H9 (cell line): ENCODE measurements around the gene SH3TC2. TPM values are rescaled to one million over a fixed set of nuclear protein-coding genes. Genes with fewer than 3 reads are reported as not detected.

ENCODE experiments used
- DNase-seq: peaks from one replicate; pipeline ENCODE4 v3.0.0-alpha.2; 2017
- H2AFZ ChIP-seq: one replicate; pipeline ENCODE4 v1.6.1; 2013; ENCODE audit warnings: mild to moderate bottlenecking, low read length, control low read depth, moderate library complexity
- H2AK5ac ChIP-seq: 2 replicates; pipeline ENCODE4 v1.6.1; 2013; ENCODE audit warnings: low read length, control low read depth, mixed read lengths; ENCODE audit not compliant: insufficient read length
- H2BK120ac ChIP-seq: one replicate; pipeline ENCODE4 v1.6.1; 2013; ENCODE audit warnings: low read depth, mild to moderate bottlenecking, low read length, control low read depth, inconsistent platforms; ENCODE audit not compliant: poor library complexity, severe bottlenecking
- H2BK12ac ChIP-seq: 2 replicates; pipeline ENCODE4 v1.6.1; 2013; ENCODE audit warnings: low read length, control low read depth, mixed read lengths, low read depth; ENCODE audit not compliant: insufficient read length
- H2BK15ac ChIP-seq: 2 replicates; pipeline ENCODE4 v1.6.1; 2013; ENCODE audit warnings: low read depth, low read length, control low read depth
- H2BK20ac ChIP-seq: one replicate; pipeline ENCODE4 v1.6.1; 2013; ENCODE audit warnings: low read depth, mild to moderate bottlenecking, low read length, control low read depth, inconsistent platforms; ENCODE audit not compliant: poor library complexity, severe bottlenecking
- H2BK5ac ChIP-seq: 2 replicates; pipeline ENCODE4 v1.6.1; 2013; ENCODE audit warnings: low read length, control low read depth, mixed read lengths; ENCODE audit not compliant: insufficient read length
- H3K14ac ChIP-seq: 2 replicates; pipeline ENCODE4 v1.6.1; 2013; ENCODE audit warnings: low read length, control low read depth; ENCODE audit not compliant: insufficient read depth
- H3K18ac ChIP-seq: 2 replicates; pipeline ENCODE4 v1.6.1; 2013; ENCODE audit warnings: low read depth, mild to moderate bottlenecking, mixed read lengths, low read length, control low read depth; ENCODE audit not compliant: insufficient read length
- H3K23ac ChIP-seq: 2 replicates; pipeline ENCODE4 v1.6.1; 2013; ENCODE audit warnings: low read length, control low read depth, mixed read lengths, low read depth; ENCODE audit not compliant: insufficient read length
- H3K23me2 ChIP-seq: 2 replicates; pipeline ENCODE4 v1.6.1; 2013; ENCODE audit warnings: low read depth, mild to moderate bottlenecking, mixed read lengths, low read length, control low read depth; ENCODE audit not compliant: insufficient read length, poor library complexity, severe bottlenecking
- H3K27ac ChIP-seq: 2 replicates; pipeline ENCODE4 v1.5.1; 2013; ENCODE audit warnings: low read length, control low read depth, mixed read lengths, low read depth; ENCODE audit not compliant: insufficient read length
- H3K27me3 ChIP-seq: 2 replicates; pipeline ENCODE4 v1.6.1; 2013; ENCODE audit warnings: low read length, control low read depth, inconsistent platforms; ENCODE audit not compliant: insufficient read depth
- H3K4ac ChIP-seq: 2 replicates; pipeline ENCODE4 v1.6.1; 2013; ENCODE audit warnings: low read depth, mild to moderate bottlenecking, control low read depth, inconsistent platforms, low read length, moderate library complexity
- H3K4me1 ChIP-seq: 2 replicates; pipeline ENCODE4 v1.6.1; 2013; ENCODE audit warnings: low read length, control low read depth, inconsistent platforms; ENCODE audit not compliant: insufficient read depth
- H3K4me2 ChIP-seq: 2 replicates; pipeline ENCODE4 v1.6.1; 2013; ENCODE audit warnings: low read length, control low read depth, mixed read lengths; ENCODE audit not compliant: insufficient read length, insufficient read depth
- H3K56ac ChIP-seq: 2 replicates; pipeline ENCODE4 v1.6.1; 2013; ENCODE audit warnings: low read depth, mild to moderate bottlenecking, mixed read lengths, low read length, control low read depth; ENCODE audit not compliant: insufficient read length
- H3K79me1 ChIP-seq: 2 replicates; pipeline ENCODE4 v1.6.1; 2013; ENCODE audit warnings: low read depth, mild to moderate bottlenecking, moderate library complexity, low read length, control low read depth, inconsistent platforms; ENCODE audit not compliant: insufficient read depth, poor library complexity, severe bottlenecking
- H3K79me2 ChIP-seq: 2 replicates; pipeline ENCODE4 v1.6.1; 2013; ENCODE audit warnings: low read length, control low read depth, inconsistent platforms; ENCODE audit not compliant: insufficient read depth
- H3K9ac ChIP-seq: 2 replicates; pipeline ENCODE4 v1.6.1; 2013; ENCODE audit warnings: low read length, control low read depth, mixed read lengths; ENCODE audit not compliant: insufficient read length; ENCODE audit errors: extremely low read depth
- H3K9me3 ChIP-seq: one replicate; pipeline ENCODE4 v1.6.1; 2013; ENCODE audit warnings: low read depth, low read length, inconsistent platforms; ENCODE audit not compliant: control insufficient read depth
- H3T11ph ChIP-seq: one replicate; pipeline ENCODE4 v1.6.1; 2013; ENCODE audit warnings: mild to moderate bottlenecking, low read length, control low read depth, inconsistent platforms
- H4K20me1 ChIP-seq: one replicate; pipeline ENCODE4 v1.6.1; 2013; ENCODE audit not compliant: control insufficient read depth, insufficient read length, insufficient read depth
- H4K5ac ChIP-seq: 2 replicates; pipeline ENCODE4 v1.6.1; 2013; ENCODE audit warnings: low read depth, mild to moderate bottlenecking, mixed read lengths, low read length, control low read depth; ENCODE audit not compliant: insufficient read length
- H4K8ac ChIP-seq: replicated peaks from 2 replicates; pipeline ENCODE4 v1.6.1; 2013; ENCODE audit warnings: low read length, control low read depth, mixed read lengths, low read depth; ENCODE audit not compliant: insufficient read length
- H4K91ac ChIP-seq: 2 replicates; pipeline ENCODE4 v1.6.1; 2013; ENCODE audit warnings: low read depth, mild to moderate bottlenecking, moderate library complexity, mixed read lengths, low read length, control low read depth; ENCODE audit not compliant: insufficient read length
- H3K27ac Mint-ChIP-seq, 3 experiments: 2 replicates in 2 of 3; 3 replicates in 1 of 3; pipeline ENCODE4 v1.8.0; 2020 to 2021; ENCODE audit warnings: mixed read lengths in 3 of 3, mild to moderate bottlenecking in 1 of 3, moderate library complexity in 1 of 3
- H3K27me3 Mint-ChIP-seq: 2 replicates; pipeline ENCODE4 v1.8.0; 2021; ENCODE audit warnings: low read depth, mild to moderate bottlenecking, moderate library complexity, mixed read lengths
- H3K36me3 Mint-ChIP-seq, 3 experiments: 2 replicates in 2 of 3; 3 replicates in 1 of 3; pipeline ENCODE4 v1.8.0; 2020 to 2021; ENCODE audit warnings: low read depth in 3 of 3, mixed read lengths in 3 of 3; ENCODE audit not compliant: insufficient read depth in 1 of 3
- H3K4me1 Mint-ChIP-seq, 2 experiments: 2 replicates each; pipeline ENCODE4 v1.8.0; 2020; ENCODE audit warnings: mixed read lengths in 2 of 2
- H3K4me3 Mint-ChIP-seq, 2 experiments: 2 replicates in 1 of 2; 3 replicates in 1 of 2; pipeline ENCODE4 v1.8.0; 2020 to 2021; ENCODE audit warnings: mild to moderate bottlenecking in 2 of 2, mixed read lengths in 2 of 2, moderate library complexity in 1 of 2
- H3K9me3 Mint-ChIP-seq, 2 experiments: 2 replicates in 1 of 2; 3 replicates in 1 of 2; pipeline ENCODE4 v1.8.0; 2020; ENCODE audit warnings: mild to moderate bottlenecking in 2 of 2, mixed read lengths in 2 of 2, moderate library complexity in 1 of 2
- WGBS: extraction: QIAGEN DNeasy Blood & Tissue Kit; methylation state at CpG from one replicate; pipeline ENCODE4 v1.1.7; 2013; ENCODE audit warnings: missing lambda C conversion rate, low lambda C conversion rate, mixed read lengths; ENCODE audit not compliant: insufficient read length; ENCODE audit errors: extremely low coverage; 5-methylcytosine and 5-hydroxymethylcytosine counted together
- total RNA-seq: library from RNA; stranded (reverse); gene quantifications from 2 replicates; pipeline ENCODE4 v1.2.1, GENCODE V29; 2021
- TF ChIP-seq, protein P1 (sequence below): fragments of 200-600 bp; sonication (generic); conservative IDR thresholded peaks from 3 replicates; pipeline ENCODE4 v1.8.0; 2021; ENCODE audit warnings: antibody characterized with exemption, mild to moderate bottlenecking

The SH3TC2 gene
- total RNA-seq, 1 experiment from 2014 or later = not detected

DNA sequence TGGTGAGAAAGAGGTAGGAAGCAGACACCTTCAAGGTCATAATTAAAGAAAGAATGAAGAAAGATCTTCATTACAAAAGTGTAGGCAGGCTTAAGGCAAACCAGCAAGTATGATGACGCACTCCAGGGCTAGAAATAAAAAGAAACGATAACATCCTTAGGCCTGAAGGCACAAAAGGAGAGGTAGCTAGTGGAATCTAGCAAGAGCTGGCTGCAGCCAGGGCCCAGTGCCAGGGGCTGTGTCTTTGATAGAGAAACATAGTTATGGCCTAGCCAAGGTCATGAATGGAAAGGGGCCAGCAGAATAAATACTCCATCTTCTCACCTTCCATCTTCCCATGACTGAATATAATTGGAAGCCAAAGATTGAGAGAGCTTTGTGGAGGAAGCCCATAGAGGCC, 6.8 kb upstream of the SH3TC2 start:
- Histone ChIP-seq H3K27me3 (no peaks in the 10 kb centered on the region), H4K20me1 (no peaks in the 10 kb centered on the region), H2AK5ac (no peak overlapping the region), H3K27ac (no peak overlapping the region), H2BK5ac (no peak overlapping the region), H2BK120ac (no peak overlapping the region), H2BK12ac (no peak overlapping the region), H3K9me3 (no peaks in the 10 kb centered on the region), H4K91ac (no peak overlapping the region), H3K56ac (no peak overlapping the region), H3K4me1 (no peaks in the 10 kb centered on the region), H3K9ac (no peak overlapping the region), H3T11ph (no peak overlapping the region), H3K4me2 (no peak overlapping the region), H4K8ac (no peak overlapping the region), H3K79me2 (no peaks in the 10 kb centered on the region), H3K23ac (no peak overlapping the region), H3K4ac (no peak overlapping the region), H2AFZ (no peak overlapping the region), H3K23me2 (no peaks in the 10 kb centered on the region), H3K14ac (no peak overlapping the region), H3K18ac (no peak overlapping the region), H2BK15ac (no peak overlapping the region), H2BK20ac (no peak overlapping the region), H4K5ac (no peak overlapping the region), H3K79me1 (no peaks in the 10 kb centered on the region)
- no peaks in the 10 kb centered on the region for H3K9me3 Mint-ChIP-seq
- no peak overlapping the region for H3K4me3 Mint-ChIP-seq
- WGBS = no CpG with 5 or more reads among the region's 2 CpGs
- peaks cover 2% of the 10 kb centered on the region; the same call in 1 of the 2 replicates for H3K27me3 Mint-ChIP-seq
- no peak overlapping the region for H3K27ac Mint-ChIP-seq
- TF ChIP-seq, protein P1, sequence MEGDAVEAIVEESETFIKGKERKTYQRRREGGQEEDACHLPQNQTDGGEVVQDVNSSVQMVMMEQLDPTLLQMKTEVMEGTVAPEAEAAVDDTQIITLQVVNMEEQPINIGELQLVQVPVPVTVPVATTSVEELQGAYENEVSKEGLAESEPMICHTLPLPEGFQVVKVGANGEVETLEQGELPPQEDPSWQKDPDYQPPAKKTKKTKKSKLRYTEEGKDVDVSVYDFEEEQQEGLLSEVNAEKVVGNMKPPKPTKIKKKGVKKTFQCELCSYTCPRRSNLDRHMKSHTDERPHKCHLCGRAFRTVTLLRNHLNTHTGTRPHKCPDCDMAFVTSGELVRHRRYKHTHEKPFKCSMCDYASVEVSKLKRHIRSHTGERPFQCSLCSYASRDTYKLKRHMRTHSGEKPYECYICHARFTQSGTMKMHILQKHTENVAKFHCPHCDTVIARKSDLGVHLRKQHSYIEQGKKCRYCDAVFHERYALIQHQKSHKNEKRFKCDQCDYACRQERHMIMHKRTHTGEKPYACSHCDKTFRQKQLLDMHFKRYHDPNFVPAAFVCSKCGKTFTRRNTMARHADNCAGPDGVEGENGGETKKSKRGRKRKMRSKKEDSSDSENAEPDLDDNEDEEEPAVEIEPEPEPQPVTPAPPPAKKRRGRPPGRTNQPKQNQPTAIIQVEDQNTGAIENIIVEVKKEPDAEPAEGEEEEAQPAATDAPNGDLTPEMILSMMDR = no peak
- DNase-seq = no peak
- H3K4me1 Mint-ChIP-seq = peaks cover 6% of the 10 kb centered on the region in 2 experiments; a peak in 3 of 4 replicates
- H3K36me3 Mint-ChIP-seq = no peaks in the 10 kb centered on the region
